ENCODE data around the gene PTRH2. TPM values are rescaled to one million over a fixed set of nuclear protein-coding genes. Genes with fewer than 3 reads are reported as not detected.

Gene PTRH2
- total RNA-seq, 1 experiment from 2014 or later: 32.6 TPM

- ATAC-seq (no peak), DNase-seq (ENCODE audit: low spot score) (no peak)
- TF ChIP-seq, protein P1, sequence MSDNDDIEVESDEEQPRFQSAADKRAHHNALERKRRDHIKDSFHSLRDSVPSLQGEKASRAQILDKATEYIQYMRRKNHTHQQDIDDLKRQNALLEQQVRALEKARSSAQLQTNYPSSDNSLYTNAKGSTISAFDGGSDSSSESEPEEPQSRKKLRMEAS (CRISPR knock-in tag; IDR thresholded peaks at IDR 0.05): no peak
- TF ChIP-seq MYBL2 (CRISPR knock-in tag; IDR thresholded peaks at IDR 0.05) (no peak), ZBTB43 (CRISPR knock-in tag; IDR thresholded peaks at IDR 0.05) (no peak), CBFB (CRISPR knock-in tag; IDR thresholded peaks at IDR 0.05; ENCODE audit: low read depth) (no peak), ZNF138 (CRISPR knock-in tag; conservative IDR thresholded peaks at IDR 0.05) (no peak)
- Mint-ChIP-seq H3K9me3 (no peaks in the 10 kb centered on the region), H3K27ac (no peak overlapping the region), H3K27me3 (ENCODE audit: low read depth) (no peaks in the 10 kb centered on the region), H3K36me3 (peaks cover under 1% of the 10 kb centered on the region; the same call in 1 of the 2 replicates), H3K4me3 (no peak overlapping the region), H3K4me1 (no peaks in the 10 kb centered on the region)
- ChIA-PET POLR2A (no interaction called here), CTCF (no interaction called here)
Measured at GRCh38 chr17:59730268-59730834, 23.1 kb upstream of the PTRH2 start.

DNA sequence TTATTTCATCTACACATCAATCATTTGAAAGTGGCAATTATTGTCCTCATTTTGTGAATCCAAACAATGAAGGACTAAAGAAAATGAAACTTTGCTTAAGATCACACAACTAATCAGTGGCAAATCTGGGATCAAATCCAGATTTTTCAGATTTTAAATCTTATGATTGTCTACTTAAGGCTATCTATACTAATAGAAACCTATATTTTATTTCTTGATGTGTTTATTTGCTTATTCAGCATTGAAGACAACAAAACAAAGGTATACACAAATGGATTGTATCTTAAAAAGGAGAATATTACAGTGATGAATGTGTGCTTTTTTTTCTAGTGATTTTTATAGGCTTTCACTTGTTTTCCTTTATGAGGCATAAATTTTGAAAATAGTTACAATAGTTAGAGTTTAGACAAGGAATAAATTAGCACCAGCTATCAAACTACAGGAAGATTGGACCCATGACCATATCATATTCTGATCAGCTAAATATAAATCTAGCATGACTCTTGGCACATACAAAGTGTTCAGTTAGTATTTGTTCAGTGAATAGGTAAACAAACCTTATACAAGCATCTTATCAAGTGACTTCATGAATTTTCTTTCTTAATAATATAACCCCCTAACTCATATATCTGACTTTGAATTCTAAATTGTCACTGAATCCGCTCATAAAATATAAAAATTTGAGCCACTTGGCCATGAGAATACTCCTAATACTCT, 20.7 kb upstream of the PTRH2 start:
- CTCF ChIA-PET: no interaction called here
- Mint-ChIP-seq H3K4me3 (no peak overlapping the region), H3K27ac (no peak overlapping the region), H3K27me3 (ENCODE audit: low read depth) (no peaks in the 10 kb centered on the region), H3K9me3 (no peaks in the 10 kb centered on the region), H3K4me1 (peaks cover 9% of the 10 kb centered on the region), H3K36me3 (no peaks in the 10 kb centered on the region)
- ATAC-seq (no peak), DNase-seq (ENCODE audit: low spot score) (no peak)
- no peak for TF ChIP-seq JUN (CRISPR knock-in tag; IDR thresholded peaks at IDR 0.05)
- TF ChIP-seq GRHL2 (CRISPR knock-in tag; IDR thresholded peaks at IDR 0.05; ENCODE audit: insufficient replicate concordance, severe bottlenecking): no peak
- TF ChIP-seq ELF4 (CRISPR knock-in tag; IDR thresholded peaks at IDR 0.05; ENCODE audit: low read depth): no peak
- TF ChIP-seq ATF1 (CRISPR knock-in tag; IDR thresholded peaks at IDR 0.05): no peak
- TF ChIP-seq ZNF219 (CRISPR knock-in tag; IDR thresholded peaks at IDR 0.05; ENCODE audit: borderline replicate concordance): no peak
- TF ChIP-seq CREB1 (CRISPR knock-in tag; IDR thresholded peaks at IDR 0.05): no peak
- no peak for TF ChIP-seq SP1 (CRISPR knock-in tag; conservative IDR thresholded peaks at IDR 0.05)
- no peak for TF ChIP-seq MXD4 (CRISPR knock-in tag; IDR thresholded peaks at IDR 0.05; ENCODE audit: borderline replicate concordance)
- no peak for TF ChIP-seq ZNF396 (CRISPR knock-in tag; IDR thresholded peaks at IDR 0.05; ENCODE audit: borderline replicate concordance)
- TF ChIP-seq HMGXB4 (CRISPR knock-in tag; IDR thresholded peaks at IDR 0.05): no peak
- no peak for TF ChIP-seq NFYB (CRISPR knock-in tag; conservative IDR thresholded peaks at IDR 0.05; ENCODE audit: low read depth)
- no peak for TF ChIP-seq FOXK1 (CRISPR knock-in tag; IDR thresholded peaks at IDR 0.05)
- POLR2A ChIA-PET: no interaction called here

DNA sequence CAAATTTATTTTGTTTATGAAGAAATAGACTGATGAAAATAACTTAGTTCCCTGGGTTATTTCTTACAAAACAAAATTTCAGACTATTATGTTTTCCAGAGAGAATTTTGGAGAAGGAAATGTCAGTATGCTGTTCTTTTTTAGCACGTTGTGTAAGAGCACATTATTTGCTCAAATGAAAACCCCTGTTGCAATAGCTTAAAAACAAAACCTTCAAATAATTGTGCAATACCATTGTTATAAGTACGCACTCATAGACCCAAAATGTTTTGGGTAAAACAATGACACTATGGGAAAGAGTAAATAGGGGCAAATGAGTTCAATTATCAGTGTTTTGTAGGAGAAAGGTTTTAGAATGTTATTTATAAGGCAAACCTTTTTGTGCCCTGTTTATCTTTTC, 18.5 kb upstream of the PTRH2 start:
- H3K27me3 Mint-ChIP-seq (ENCODE audit: low read depth): no peaks in the 10 kb centered on the region
- DNase-seq (ENCODE audit: low spot score): no peak
- no peak for ATAC-seq
- no peak overlapping the region for H3K27ac Mint-ChIP-seq
- POLR2A ChIA-PET: no interaction called here
- H3K4me3 Mint-ChIP-seq: no peak overlapping the region
- CTCF ChIA-PET: no interaction called here
- no peaks in the 10 kb centered on the region for H3K9me3 Mint-ChIP-seq
- H3K36me3 Mint-ChIP-seq: no peaks in the 10 kb centered on the region
- no peak for TF ChIP-seq NR3C1 (CRISPR knock-in tag; conservative IDR thresholded peaks at IDR 0.05; ENCODE audit: low read depth)
- peak; percentile 73 for TF ChIP-seq GABPB1 (CRISPR knock-in tag; IDR thresholded peaks at IDR 0.05)
- H3K4me1 Mint-ChIP-seq: peaks cover 11% of the 10 kb centered on the region

All from WTC11 (cell line).